ENCODE measurements around the gene PPP1CC.

- TF ChIP-seq CTCF (IDR thresholded peaks at IDR 0.05) (no peak), POLR2A (IDR thresholded peaks at IDR 0.05) (no peak)
Observed at GRCh38 chr12:110786012-110786411, 43.3 kb upstream of the PPP1CC start.

Data from right lobe of liver (tissue), 4 donors.